ENCODE measurements around the gene KSR1. TPM values are rescaled to one million over a fixed set of nuclear protein-coding genes. Genes with fewer than 3 reads are reported as not detected.

KSR1 gene
- total RNA-seq, 1 donor from 2014 or later: 90.2 TPM

DNA sequence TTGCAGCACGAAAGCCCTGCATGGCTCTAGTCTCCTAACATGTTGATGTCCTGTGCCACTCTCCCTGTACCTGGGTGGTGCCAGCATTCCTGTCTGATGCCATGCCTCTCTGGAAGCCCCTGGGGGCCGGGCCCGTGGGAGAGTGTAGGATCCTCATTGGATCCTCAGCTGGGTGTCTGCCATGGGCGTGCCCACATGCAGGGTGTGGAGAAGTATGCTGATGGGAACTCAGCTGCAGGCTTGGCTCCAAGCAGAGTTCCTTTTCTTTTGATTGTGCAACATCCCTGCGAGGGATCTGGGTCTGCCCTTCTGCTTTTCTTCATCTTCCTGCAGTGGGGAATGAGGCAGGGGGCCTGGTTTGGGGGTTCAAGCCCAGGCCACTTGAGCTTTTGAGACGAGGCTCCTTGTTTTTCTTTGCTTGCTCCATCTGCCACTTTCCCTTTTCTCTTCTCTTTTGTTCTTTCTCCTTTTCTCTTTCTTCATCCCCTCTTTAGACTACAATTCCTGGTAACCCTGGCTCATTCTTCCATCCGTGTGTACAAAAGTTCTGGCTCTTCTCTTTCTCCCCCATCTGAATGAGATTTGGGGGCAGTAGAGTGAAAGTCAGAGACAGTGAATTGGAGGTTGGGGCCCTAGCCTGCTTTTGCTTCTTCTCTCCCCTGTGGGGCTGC is 32.9 kb downstream of the KSR1 start:
- TF ChIP-seq EZH2 (IDR thresholded peaks at IDR 0.05; ENCODE audit: insufficient read depth, low read length): no peak
- TF ChIP-seq, protein P1, sequence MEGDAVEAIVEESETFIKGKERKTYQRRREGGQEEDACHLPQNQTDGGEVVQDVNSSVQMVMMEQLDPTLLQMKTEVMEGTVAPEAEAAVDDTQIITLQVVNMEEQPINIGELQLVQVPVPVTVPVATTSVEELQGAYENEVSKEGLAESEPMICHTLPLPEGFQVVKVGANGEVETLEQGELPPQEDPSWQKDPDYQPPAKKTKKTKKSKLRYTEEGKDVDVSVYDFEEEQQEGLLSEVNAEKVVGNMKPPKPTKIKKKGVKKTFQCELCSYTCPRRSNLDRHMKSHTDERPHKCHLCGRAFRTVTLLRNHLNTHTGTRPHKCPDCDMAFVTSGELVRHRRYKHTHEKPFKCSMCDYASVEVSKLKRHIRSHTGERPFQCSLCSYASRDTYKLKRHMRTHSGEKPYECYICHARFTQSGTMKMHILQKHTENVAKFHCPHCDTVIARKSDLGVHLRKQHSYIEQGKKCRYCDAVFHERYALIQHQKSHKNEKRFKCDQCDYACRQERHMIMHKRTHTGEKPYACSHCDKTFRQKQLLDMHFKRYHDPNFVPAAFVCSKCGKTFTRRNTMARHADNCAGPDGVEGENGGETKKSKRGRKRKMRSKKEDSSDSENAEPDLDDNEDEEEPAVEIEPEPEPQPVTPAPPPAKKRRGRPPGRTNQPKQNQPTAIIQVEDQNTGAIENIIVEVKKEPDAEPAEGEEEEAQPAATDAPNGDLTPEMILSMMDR (IDR thresholded peaks at IDR 0.05; ENCODE audit: insufficient read depth, low read depth, low read length): no peak
- no peaks in the 10 kb centered on the region for H3K9me3 ChIP-seq (ENCODE audit: insufficient read depth, low read depth, low read length)
- no peaks in the 10 kb centered on the region for H3K36me3 ChIP-seq (ENCODE audit: insufficient read depth, low read length)
- H4K20me1 ChIP-seq (ENCODE audit: insufficient read depth, low read length): peaks cover 88% of the 10 kb centered on the region
- no peak overlapping the region for H3K4me2 ChIP-seq (ENCODE audit: low read length)
- no peak overlapping the region for H2AFZ ChIP-seq (ENCODE audit: low read depth, low read length)
- H3K36me3 Mint-ChIP-seq (ENCODE audit: low read depth, unreplicated experiment): peaks cover 21% of the 10 kb centered on the region
- peaks cover 9% of the 10 kb centered on the region for H3K4me1 ChIP-seq (ENCODE audit: insufficient read depth, low read length)
- peaks cover 81% of the 10 kb centered on the region for H3K79me2 ChIP-seq (ENCODE audit: insufficient read depth, low read length)
- no peak overlapping the region for H3K27ac ChIP-seq (ENCODE audit: low read depth, low read length)
- no peak overlapping the region for H3K27ac Mint-ChIP-seq (ENCODE audit: unreplicated experiment)
- no peak overlapping the region for H3K4me3 ChIP-seq (ENCODE audit: insufficient read depth, low read depth, low read length)
- H3K9ac ChIP-seq (ENCODE audit: low read length): no peak overlapping the region
- H3K4me1 Mint-ChIP-seq (ENCODE audit: low read depth, unreplicated experiment): peaks cover 44% of the 10 kb centered on the region
- H3K4me3 Mint-ChIP-seq (ENCODE audit: unreplicated experiment): no peak overlapping the region
- DNase-seq (ENCODE audit: low read depth): peak; percentile 56
- no peak for FAIRE-seq
- H3K27me3 ChIP-seq (ENCODE audit: insufficient read depth, low read length): no peaks in the 10 kb centered on the region
- H3K27me3 Mint-ChIP-seq (ENCODE audit: low read depth, unreplicated experiment): no peaks in the 10 kb centered on the region
- peaks cover 2% of the 10 kb centered on the region for H3K9me3 Mint-ChIP-seq (ENCODE audit: unreplicated experiment)

DNA sequence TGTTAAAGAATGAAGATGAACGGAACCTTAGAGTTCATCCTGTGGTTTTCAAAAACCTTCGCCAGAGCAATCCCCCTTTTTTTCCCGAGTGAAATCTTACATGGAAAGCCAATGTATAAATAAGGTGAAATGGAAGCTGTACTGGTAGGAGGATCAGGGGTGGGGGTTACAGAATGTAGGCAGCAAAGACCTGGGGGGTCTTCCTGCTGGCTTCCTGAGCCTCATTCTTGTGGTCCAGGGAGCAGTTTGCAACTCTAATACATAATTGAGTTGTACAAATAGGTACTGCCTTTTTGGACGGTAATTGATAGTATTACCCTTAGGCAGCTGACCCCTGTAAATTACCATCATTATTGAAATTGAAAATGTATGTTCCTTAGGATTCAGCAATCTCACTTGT is 34.1 kb downstream of the KSR1 start:
- Histone ChIP-seq H3K4me3 (ENCODE audit: insufficient read depth, low read depth, low read length) (no peak overlapping the region), H3K4me2 (ENCODE audit: low read length) (no peak overlapping the region), H4K20me1 (ENCODE audit: insufficient read depth, low read length) (peaks cover 89% of the 10 kb centered on the region), H3K27me3 (ENCODE audit: insufficient read depth, low read length) (no peaks in the 10 kb centered on the region), H3K4me1 (ENCODE audit: insufficient read depth, low read length) (peaks cover 15% of the 10 kb centered on the region), H3K9ac (ENCODE audit: low read length) (no peak overlapping the region), H3K36me3 (ENCODE audit: insufficient read depth, low read length) (no peaks in the 10 kb centered on the region), H2AFZ (ENCODE audit: low read depth, low read length) (no peak overlapping the region), H3K27ac (ENCODE audit: low read depth, low read length) (no peak overlapping the region), H3K79me2 (ENCODE audit: insufficient read depth, low read length) (peaks cover 84% of the 10 kb centered on the region), H3K9me3 (ENCODE audit: insufficient read depth, low read depth, low read length) (no peaks in the 10 kb centered on the region)
- Mint-ChIP-seq H3K27ac (ENCODE audit: unreplicated experiment) (no peak overlapping the region), H3K27me3 (ENCODE audit: low read depth, unreplicated experiment) (no peaks in the 10 kb centered on the region), H3K36me3 (ENCODE audit: low read depth, unreplicated experiment) (peaks cover 18% of the 10 kb centered on the region), H3K4me1 (ENCODE audit: low read depth, unreplicated experiment) (peaks cover 53% of the 10 kb centered on the region), H3K9me3 (ENCODE audit: unreplicated experiment) (no peaks in the 10 kb centered on the region), H3K4me3 (ENCODE audit: unreplicated experiment) (no peak overlapping the region)
- DNase-seq (ENCODE audit: low read depth) (no peak), FAIRE-seq (no peak)
- TF ChIP-seq, protein P1 (IDR thresholded peaks at IDR 0.05; ENCODE audit: insufficient read depth, low read depth, low read length): no peak
- no peak for TF ChIP-seq EZH2 (IDR thresholded peaks at IDR 0.05; ENCODE audit: insufficient read depth, low read length)

DNA sequence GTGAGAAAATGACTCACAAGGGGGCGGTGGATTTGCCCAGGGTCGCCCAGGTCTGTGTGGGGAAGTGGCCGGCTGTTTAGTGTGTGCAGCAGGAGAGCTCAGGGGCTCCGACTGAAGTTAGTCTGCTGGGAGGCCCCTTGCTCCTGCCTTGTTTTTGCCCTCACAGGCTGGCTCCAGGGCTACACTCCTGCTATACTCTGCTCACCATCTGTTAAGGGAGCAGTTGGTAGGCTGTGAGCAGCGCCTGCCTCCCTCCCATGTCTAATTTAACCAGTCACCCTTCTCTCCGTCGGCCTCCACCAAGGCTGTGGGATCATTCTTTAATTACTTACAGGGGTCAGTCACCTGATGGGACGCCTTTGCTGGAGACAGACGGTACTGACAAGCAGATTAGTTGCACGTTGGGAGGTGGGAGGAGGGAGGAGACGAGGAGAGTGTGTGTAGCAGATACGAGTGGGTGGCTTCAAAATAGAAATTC is 35.5 kb downstream of the KSR1 start:
- Mint-ChIP-seq H3K4me1 (ENCODE audit: low read depth, unreplicated experiment) (peaks cover 58% of the 10 kb centered on the region), H3K9me3 (ENCODE audit: unreplicated experiment) (no peaks in the 10 kb centered on the region), H3K4me3 (ENCODE audit: unreplicated experiment) (peak overlapping the region; percentile 40), H3K27me3 (ENCODE audit: low read depth, unreplicated experiment) (no peaks in the 10 kb centered on the region), H3K36me3 (ENCODE audit: low read depth, unreplicated experiment) (peaks cover 12% of the 10 kb centered on the region), H3K27ac (ENCODE audit: unreplicated experiment) (peak overlapping the region; percentile 18)
- peaks cover 85% of the 10 kb centered on the region for H3K79me2 ChIP-seq (ENCODE audit: insufficient read depth, low read length)
- no peak overlapping the region for H3K9ac ChIP-seq (ENCODE audit: low read length)
- FAIRE-seq (no peak), DNase-seq (ENCODE audit: low read depth) (peak; percentile 16)
- H3K27me3 ChIP-seq (ENCODE audit: insufficient read depth, low read length): no peaks in the 10 kb centered on the region
- no peak overlapping the region for H3K27ac ChIP-seq (ENCODE audit: low read depth, low read length)
- H3K9me3 ChIP-seq (ENCODE audit: insufficient read depth, low read depth, low read length): no peaks in the 10 kb centered on the region
- no peak overlapping the region for H3K4me2 ChIP-seq (ENCODE audit: low read length)
- H3K36me3 ChIP-seq (ENCODE audit: insufficient read depth, low read length): no peaks in the 10 kb centered on the region
- H2AFZ ChIP-seq (ENCODE audit: low read depth, low read length): no peak overlapping the region
- TF ChIP-seq EZH2 (IDR thresholded peaks at IDR 0.05; ENCODE audit: insufficient read depth, low read length): no peak
- TF ChIP-seq, protein P1 (IDR thresholded peaks at IDR 0.05; ENCODE audit: insufficient read depth, low read depth, low read length): no peak
- H3K4me1 ChIP-seq (ENCODE audit: insufficient read depth, low read length): peaks cover 15% of the 10 kb centered on the region
- peaks cover 87% of the 10 kb centered on the region for H4K20me1 ChIP-seq (ENCODE audit: insufficient read depth, low read length)
- H3K4me3 ChIP-seq (ENCODE audit: insufficient read depth, low read depth, low read length): no peak overlapping the region
